HCT116 (cell line): ENCODE results near the gene SBF2. TPM values are rescaled to one million over a fixed set of nuclear protein-coding genes. Genes with fewer than 3 reads are reported as not detected.

ENCODE experiments used
- ATAC-seq: fragments of 200-7000 bp; cut with Tn5 transposase; 2 replicates; pipeline ENCODE4 v1.9.1; 2020; ENCODE audit warnings: mild to moderate bottlenecking, moderate library complexity
- BruUV-seq: library from RNA; stranded (reverse); fragments of 400-500 nt; replicated peaks from 2 replicates; lab custom pipeline; 2021; lab: Mats Ljungman, UMichigan
- CTCF ChIA-PET: fragments of 300-600 bp; sonication (Branson Sonifier 250); formaldehyde crosslinking; loops from one replicate; lab custom pipeline; 2021; ENCODE audit warnings: antibody characterized with exemption; lab: Charles Lee
- POLR2A ChIA-PET: fragments of 300-600, 350-600 bp; sonication (Branson Sonifier 250); formaldehyde crosslinking; loops from one replicate; lab custom pipeline; 2021; ENCODE audit warnings: antibody characterized with exemption; lab: Charles Lee
- RAD21 ChIA-PET, 2 experiments: fragments of 300-600 bp; sonication (Branson Sonifier 250); formaldehyde crosslinking; loops; one replicate each; lab custom pipeline; 2023; ENCODE audit warnings: low total read pairs in 2 of 2; ENCODE audit not compliant: uncharacterized antibody in 2 of 2, unreplicated experiment in 2 of 2, low non-redundant PET in 1 of 2; lab: Charles Lee
- DNase-seq: peaks from one replicate; pipeline ENCODE4 v3.0.0-alpha.2; 2010; ENCODE audit warnings: low read depth, low spot score
- H2AFZ ChIP-seq: fragments of 200-600 bp; shearing (Covaris generic), sonication (generic); 2 replicates; pipeline ENCODE4 v1.6.1; 2017; ENCODE audit warnings: low read depth, mixed run types, mixed read lengths, antibody characterized with exemption, low read length; ENCODE audit not compliant: poor library complexity, severe bottlenecking
- H3K27ac ChIP-seq: 2 replicates; pipeline ENCODE4 v1.5.1; 2012; ENCODE audit warnings: low read depth, low read length
- H3K27me3 ChIP-seq: fragments of 200-600 bp; sonication (generic); 2 replicates; pipeline ENCODE4 v1.6.1; 2016; ENCODE audit warnings: mixed run types, low read length, mixed read lengths; ENCODE audit not compliant: insufficient read depth
- H3K36me3 ChIP-seq, 2 experiments: fragments of 200-500 bp in 1 of 2; fragments of 200-600 bp in 1 of 2; sonication (Bioruptor generic) in 1 of 2; sonication (generic) in 1 of 2; 2 replicates each; pipeline versions ENCODE4 v1.5.1 to v1.6.1; 2014 to 2016; ENCODE audit warnings: low read length in 2 of 2, inconsistent platforms in 1 of 2, mixed read lengths in 1 of 2, mixed run types in 1 of 2; ENCODE audit not compliant: insufficient read depth in 2 of 2, control insufficient read depth in 1 of 2
- H3K4me1 ChIP-seq, 2 experiments: fragments of 200-600 bp in 1 of 2; sonication (generic) in 1 of 2; 2 replicates each; pipeline versions ENCODE4 v1.5.1 to v1.6.1; 2012 to 2017; ENCODE audit warnings: low read length in 2 of 2, inconsistent platforms in 1 of 2, mild to moderate bottlenecking in 1 of 2, mixed read lengths in 1 of 2, mixed run types in 1 of 2, moderate library complexity in 1 of 2; ENCODE audit not compliant: insufficient read depth in 2 of 2, control insufficient read depth in 1 of 2
- H3K4me2 ChIP-seq: fragments of 200-600 bp; sonication (generic); 2 replicates; pipeline ENCODE4 v1.6.1; 2017; ENCODE audit warnings: mixed run types, low read length, mixed read lengths
- H3K4me3 ChIP-seq, 2 experiments: fragments of 200-600 bp in 1 of 2; sonication (generic) in 1 of 2; replicated peaks in 1 of 2; 2 replicates each; pipeline ENCODE4 v1.5.1; 2011 to 2016; ENCODE audit warnings: low read length in 2 of 2, control low read depth in 1 of 2, low read depth in 1 of 2, mild to moderate bottlenecking in 1 of 2, mixed read lengths in 1 of 2, mixed run types in 1 of 2
- H3K79me2 ChIP-seq: fragments of 200-600 bp; sonication (generic); 2 replicates; pipeline ENCODE4 v1.6.1; 2017; ENCODE audit warnings: mild to moderate bottlenecking, mixed run types, low read length, moderate library complexity, mixed read lengths; ENCODE audit not compliant: insufficient read depth
- H3K9ac ChIP-seq: fragments of 200-600 bp; sonication (generic); 2 replicates; pipeline ENCODE4 v1.6.1; 2016; ENCODE audit warnings: low read length, mixed read lengths
- H3K9me2 ChIP-seq: fragments of 200-600 bp; sonication (generic), shearing (Covaris generic); 2 replicates; pipeline ENCODE4 v1.6.1; 2017; ENCODE audit warnings: mixed run types, mild to moderate bottlenecking, moderate library complexity; ENCODE audit not compliant: insufficient read depth
- H3K9me3 ChIP-seq, 2 experiments: fragments of 200-500 bp in 1 of 2; fragments of 200-600 bp in 1 of 2; sonication (Bioruptor generic) in 1 of 2; sonication (generic) in 1 of 2; 2 replicates each; pipeline ENCODE4 v1.6.1; 2014 to 2017; ENCODE audit warnings: low read length in 2 of 2, mixed read lengths in 2 of 2, inconsistent platforms in 1 of 2, low read depth in 1 of 2, mild to moderate bottlenecking in 1 of 2, mixed run types in 1 of 2, moderate library complexity in 1 of 2; ENCODE audit not compliant: control insufficient read depth in 1 of 2, insufficient read depth in 1 of 2
- H4K20me1 ChIP-seq: fragments of 200-600 bp; sonication (generic), shearing (Covaris generic); 2 replicates; pipeline ENCODE4 v1.6.1; 2017; ENCODE audit warnings: mixed run types, mild to moderate bottlenecking, moderate library complexity; ENCODE audit not compliant: insufficient read depth
- ATF3 ChIP-seq: IDR thresholded peaks from 2 replicates; pipeline ENCODE4 v1.6.1; 2012
- EZH2phosphoT487 ChIP-seq: fragments of 200-600 bp; IDR thresholded peaks from 2 replicates; pipeline ENCODE4 v1.6.1; 2018; ENCODE audit warnings: antibody characterized with exemption, borderline replicate concordance
- FOSL1 ChIP-seq: IDR thresholded peaks from 2 replicates; pipeline ENCODE4 v1.6.1; 2012; ENCODE audit warnings: low read depth
- JUND ChIP-seq: IDR thresholded peaks from 2 replicates; pipeline ENCODE4 v1.6.1; 2012
- MAX ChIP-seq: IDR thresholded peaks from 2 replicates; pipeline ENCODE4 v1.6.1; 2012
- POLR2A ChIP-seq: IDR thresholded peaks from 2 replicates; pipeline ENCODE4 v1.7.0; 2011; ENCODE audit warnings: borderline replicate concordance; ENCODE audit not compliant: insufficient read depth, insufficient read length; ENCODE audit errors: extremely low read depth
- POLR2AphosphoS5 ChIP-seq: IDR thresholded peaks from 2 replicates; pipeline ENCODE4 v1.6.1; 2011; ENCODE audit warnings: mild to moderate bottlenecking, low read depth, low read length, moderate library complexity
- RAD21 ChIP-seq: IDR thresholded peaks from 2 replicates; pipeline ENCODE4 v1.6.1; 2012; ENCODE audit warnings: low read depth, mild to moderate bottlenecking
- SP1 ChIP-seq: IDR thresholded peaks from 2 replicates; pipeline ENCODE4 v1.6.1; 2012; ENCODE audit warnings: low read depth
- YY1 ChIP-seq: IDR thresholded peaks from 2 replicates; pipeline ENCODE4 v1.6.1; 2011; ENCODE audit warnings: low read length, low read depth, moderate library complexity, mild to moderate bottlenecking; ENCODE audit not compliant: insufficient replicate concordance; ENCODE audit errors: extremely low read depth
- ZBTB33 ChIP-seq: IDR thresholded peaks from 2 replicates; pipeline ENCODE4 v1.6.1; 2011; ENCODE audit warnings: mild to moderate bottlenecking, low read length, moderate library complexity; ENCODE audit not compliant: insufficient replicate concordance; ENCODE audit errors: extremely low read depth
- ZNF274 ChIP-seq: fragments of 200-500 bp; sonication (Bioruptor generic); IDR thresholded peaks from 2 replicates; pipeline ENCODE4 v1.6.1; 2014; ENCODE audit warnings: mild to moderate bottlenecking, low read depth, low read length, inconsistent platforms
- intact Hi-C: fragments of 100-400 bp; cut with micrococcal nuclease; formaldehyde crosslinking; loops from 2 replicates; pipeline ENCODE4 v1.10.0; 2022
- total RNA-seq: library from RNA; stranded (reverse); gene quantifications from one replicate; pipeline ENCODE4 v1.2.1, GENCODE V29; 2021; ENCODE audit not compliant: unreplicated experiment
- TF ChIP-seq, protein P1 (sequence below), 3 experiments: fragments of 200-600 bp in 1 of 3; sonication (generic) in 1 of 3; IDR thresholded peaks in 2 of 3; conservative IDR thresholded peaks in 1 of 3; 2 replicates each; pipeline ENCODE4 v1.5.1; 2012 to 2017; ENCODE audit warnings: low read depth in 2 of 3, low read length in 2 of 3, antibody characterized with exemption in 1 of 3, borderline replicate concordance in 1 of 3, control low read depth in 1 of 3, mild to moderate bottlenecking in 1 of 3, mixed read lengths in 1 of 3, mixed run types in 1 of 3, moderate library complexity in 1 of 3; ENCODE audit not compliant: insufficient read depth in 1 of 3

The SBF2 gene
- total RNA-seq, 1 experiment from 2014 or later, result 35.0 TPM

- CTCF ChIA-PET, result no interaction called here
Measured at GRCh38 chr11:9735919-9736318, 558.1 kb downstream of the SBF2 start.

More at GRCh38 chr11:9735919-9736318, 558.1 kb downstream of the SBF2 start:
- H3K9me2 ChIP-seq, result no peaks in the 10 kb centered on the region
- ChIA-PET RAD21 (no interaction called here), POLR2A (no interaction called here)
- H3K4me1 ChIP-seq, result no peaks in the 10 kb centered on the region
- H2AFZ ChIP-seq, result no peak overlapping the region
- no TSS peak for BruUV-seq
- intact Hi-C loops, result no loop called here
- DNase-seq, result no peak
- TF ChIP-seq FOSL1, result no peak
- TF ChIP-seq ZNF274, result no peak
- TF ChIP-seq MAX, result no peak
- no peak for TF ChIP-seq ATF3
- no peak for TF ChIP-seq JUND
- TF ChIP-seq RAD21, result no peak
- TF ChIP-seq, protein P1, sequence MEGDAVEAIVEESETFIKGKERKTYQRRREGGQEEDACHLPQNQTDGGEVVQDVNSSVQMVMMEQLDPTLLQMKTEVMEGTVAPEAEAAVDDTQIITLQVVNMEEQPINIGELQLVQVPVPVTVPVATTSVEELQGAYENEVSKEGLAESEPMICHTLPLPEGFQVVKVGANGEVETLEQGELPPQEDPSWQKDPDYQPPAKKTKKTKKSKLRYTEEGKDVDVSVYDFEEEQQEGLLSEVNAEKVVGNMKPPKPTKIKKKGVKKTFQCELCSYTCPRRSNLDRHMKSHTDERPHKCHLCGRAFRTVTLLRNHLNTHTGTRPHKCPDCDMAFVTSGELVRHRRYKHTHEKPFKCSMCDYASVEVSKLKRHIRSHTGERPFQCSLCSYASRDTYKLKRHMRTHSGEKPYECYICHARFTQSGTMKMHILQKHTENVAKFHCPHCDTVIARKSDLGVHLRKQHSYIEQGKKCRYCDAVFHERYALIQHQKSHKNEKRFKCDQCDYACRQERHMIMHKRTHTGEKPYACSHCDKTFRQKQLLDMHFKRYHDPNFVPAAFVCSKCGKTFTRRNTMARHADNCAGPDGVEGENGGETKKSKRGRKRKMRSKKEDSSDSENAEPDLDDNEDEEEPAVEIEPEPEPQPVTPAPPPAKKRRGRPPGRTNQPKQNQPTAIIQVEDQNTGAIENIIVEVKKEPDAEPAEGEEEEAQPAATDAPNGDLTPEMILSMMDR (IDR thresholded peaks at IDR 0.05 in 2 of 3, conservative IDR thresholded peaks at IDR 0.05 in 1 of 3; ENCODE audit: borderline replicate concordance in 1 of 3, insufficient read depth in 1 of 3, low read depth in 2 of 3, low read length in 2 of 3), result no peak
- TF ChIP-seq SP1, result no peak
- TF ChIP-seq ZBTB33, result no peak
- TF ChIP-seq POLR2AphosphoS5, result no peak
- no peak for TF ChIP-seq YY1
- no peak for TF ChIP-seq POLR2A
- no peak for TF ChIP-seq EZH2phosphoT487
- no peak overlapping the region for H3K9ac ChIP-seq
- H4K20me1 ChIP-seq, result no peaks in the 10 kb centered on the region
- H3K9me3 ChIP-seq, result no peaks in the 10 kb centered on the region
- H3K27ac ChIP-seq, result no peak overlapping the region
- H3K79me2 ChIP-seq, result no peaks in the 10 kb centered on the region
- H3K36me3 ChIP-seq, result peaks cover 2 to 10% of the 10 kb centered on the region in 2 experiments; a peak in 1 of 4 replicates
- no peak overlapping the region for H3K4me3 ChIP-seq
- H3K27me3 ChIP-seq, result no peaks in the 10 kb centered on the region
- H3K4me2 ChIP-seq, result no peak overlapping the region
- no peak for ATAC-seq
